ENCODE measurements around the gene RYR1. TPM values are rescaled to one million over a fixed set of nuclear protein-coding genes. Genes with fewer than 3 reads are reported as not detected.

RYR1 gene
- polyA plus RNA-seq, 1 of the 3 experiments (the other 2 are of a cell fraction): under 0.01 TPM

GRCh38 chr19:38502410-38503076 is 69.1 kb downstream of the RYR1 start:
- Histone ChIP-seq H4K20me1 (ENCODE audit: insufficient read depth) (no peaks in the 10 kb centered on the region), H2AFZ (ENCODE audit: low read depth) (no peak overlapping the region), H3K27ac (ENCODE audit: low read depth in 2 of 2, low read length in 1 of 2) (no peak overlapping the region), H3K9ac (no peak overlapping the region), H3K4me2 (no peak overlapping the region), H3K9me2 (no peaks in the 10 kb centered on the region), H3K27me3 (ENCODE audit: insufficient read depth) (no peaks in the 10 kb centered on the region), H3K4me3 (ENCODE audit: low read depth in 2 of 2, low read length in 1 of 2) (no peak overlapping the region), H3K9me3 (no peaks in the 10 kb centered on the region), H3K36me3 (replicated peaks in 1 of 2; ENCODE audit: control insufficient read depth in 1 of 2, insufficient read depth in 2 of 2, low read length in 1 of 2) (no peaks in the 10 kb centered on the region), H3F3A (replicated peaks; ENCODE audit: insufficient read depth) (no peaks in the 10 kb centered on the region), H3K4me1 (ENCODE audit: control insufficient read depth in 1 of 2, insufficient read depth in 2 of 2, low read depth in 1 of 2, low read length in 1 of 2) (peaks cover 3 to 6% of the 10 kb centered on the region in 2 experiments; a peak in 2 of 4 replicates), H3K79me2 (ENCODE audit: insufficient read depth) (no peaks in the 10 kb centered on the region)
- 53% methylated on average over 13 of the region's 41 CpGs for WGBS (ENCODE audit: low lambda C conversion rate)
- TF ChIP-seq NRF1 (IDR thresholded peaks at IDR 0.05; ENCODE audit: low read depth, low read length) (no peak), NFIC (IDR thresholded peaks at IDR 0.05; ENCODE audit: borderline replicate concordance) (no peak), MXI1 (IDR thresholded peaks at IDR 0.05; ENCODE audit: low read depth, low read length) (no peak), MAX (IDR thresholded peaks at IDR 0.05; ENCODE audit: low read depth) (no peak), EZH2phosphoT487 (IDR thresholded peaks at IDR 0.05; ENCODE audit: borderline replicate concordance, low read depth) (no peak), SIN3A (IDR thresholded peaks at IDR 0.05; ENCODE audit: borderline replicate concordance, low read depth, low read length) (no peak), TEAD4 (IDR thresholded peaks at IDR 0.05; ENCODE audit: borderline replicate concordance, insufficient read depth) (no peak), RCOR1 (IDR thresholded peaks at IDR 0.05; ENCODE audit: low read length) (no peak), ELF1 (IDR thresholded peaks at IDR 0.05) (no peak), YY1 (IDR thresholded peaks at IDR 0.05; ENCODE audit: low read depth) (no peak), REST (IDR thresholded peaks at IDR 0.05; ENCODE audit: low read depth, low read length) (no peak), RXRA (IDR thresholded peaks at IDR 0.05; ENCODE audit: borderline replicate concordance, low read depth) (no peak), JUND (IDR thresholded peaks at IDR 0.05) (no peak), FOXM1 (IDR thresholded peaks at IDR 0.05; ENCODE audit: low read depth) (no peak), IRF3 (IDR thresholded peaks at IDR 0.05; ENCODE audit: low read depth, low read length) (no peak), USF2 (IDR thresholded peaks at IDR 0.05; ENCODE audit: borderline replicate concordance, low read depth, low read length) (no peak), TCF12 (IDR thresholded peaks at IDR 0.05) (no peak)
- CTCF ChIA-PET: no interaction called here
- no peak for DNase-seq
- POLR2A ChIA-PET: no interaction called here

Measured in SK-N-SH (cell line).